SK-N-SH treated with all-trans-retinoic acid at 6 μM for 48 hours (cell line): ENCODE data around the gene TRRAP.

Experiments
- BACH2 ChIP-seq: fragments of 250-450 bp; sonication (Bioruptor Pico); IDR thresholded peaks from 2 replicates; pipeline ENCODE4 v1.9.0; 2021; ENCODE audit warnings: mild to moderate bottlenecking, borderline replicate concordance
- PATZ1 ChIP-seq: fragments of 250-450 bp; sonication (Bioruptor Pico); IDR thresholded peaks from 2 replicates; pipeline ENCODE4 v1.8.0; 2020; ENCODE audit warnings: mild to moderate bottlenecking, moderate library complexity, borderline replicate concordance
- TCF4 ChIP-seq: fragments of 250-450 bp; sonication (Bioruptor Pico); IDR thresholded peaks from 2 replicates; pipeline ENCODE4 v1.8.0; 2021; ENCODE audit warnings: mild to moderate bottlenecking, moderate library complexity, borderline replicate concordance
- ZFP30 ChIP-seq: fragments of 450-650 bp; formaldehyde crosslinking; IDR thresholded peaks from 2 replicates; pipeline ENCODE4 v1.5.0; 2022; ENCODE audit warnings: mild to moderate bottlenecking, moderate library complexity

DNA sequence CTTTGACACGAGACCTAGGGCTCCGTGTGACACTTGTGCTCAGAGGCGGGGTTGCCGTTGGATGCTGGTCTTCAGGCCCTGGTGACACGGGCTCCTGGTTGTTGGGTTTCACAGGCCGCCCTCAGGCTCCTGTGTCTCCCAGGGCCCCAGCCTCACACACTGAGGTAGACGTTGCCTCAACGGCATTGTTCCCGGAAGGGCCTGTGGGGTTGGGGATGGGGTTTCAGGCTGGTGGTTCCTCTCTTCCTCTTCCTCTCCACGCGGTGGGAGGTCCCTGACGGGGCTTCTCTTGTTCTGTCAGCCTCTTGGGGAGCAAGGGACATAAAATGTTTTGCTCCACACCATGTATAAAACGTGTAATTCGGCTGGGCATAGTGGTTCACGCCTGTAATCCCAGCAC lies 125.1 kb downstream of the TRRAP start:
- TF ChIP-seq TCF4 (CRISPR knock-in tag) (no peak), ZFP30 (CRISPR knock-in tag) (no peak), PATZ1 (CRISPR knock-in tag) (no peak), BACH2 (CRISPR knock-in tag) (no peak)
